PC-9 (cell line): Measurements from ENCODE around the gene ZNF512.

Source experiments
- EZH2 ChIP-seq: fragments of 200-600 bp; sonication (generic); IDR thresholded peaks from 2 replicates; pipeline ENCODE4 v1.8.0; 2017; ENCODE audit warnings: antibody characterized with exemption, low read depth
- TF ChIP-seq, protein P1 (sequence below): fragments of 200-600 bp; sonication (generic); conservative IDR thresholded peaks from 2 replicates; pipeline ENCODE4 v1.6.1; 2017; ENCODE audit warnings: mixed run types, antibody characterized with exemption, mild to moderate bottlenecking, moderate library complexity

- TF ChIP-seq EZH2 = no peak
- TF ChIP-seq, protein P1, sequence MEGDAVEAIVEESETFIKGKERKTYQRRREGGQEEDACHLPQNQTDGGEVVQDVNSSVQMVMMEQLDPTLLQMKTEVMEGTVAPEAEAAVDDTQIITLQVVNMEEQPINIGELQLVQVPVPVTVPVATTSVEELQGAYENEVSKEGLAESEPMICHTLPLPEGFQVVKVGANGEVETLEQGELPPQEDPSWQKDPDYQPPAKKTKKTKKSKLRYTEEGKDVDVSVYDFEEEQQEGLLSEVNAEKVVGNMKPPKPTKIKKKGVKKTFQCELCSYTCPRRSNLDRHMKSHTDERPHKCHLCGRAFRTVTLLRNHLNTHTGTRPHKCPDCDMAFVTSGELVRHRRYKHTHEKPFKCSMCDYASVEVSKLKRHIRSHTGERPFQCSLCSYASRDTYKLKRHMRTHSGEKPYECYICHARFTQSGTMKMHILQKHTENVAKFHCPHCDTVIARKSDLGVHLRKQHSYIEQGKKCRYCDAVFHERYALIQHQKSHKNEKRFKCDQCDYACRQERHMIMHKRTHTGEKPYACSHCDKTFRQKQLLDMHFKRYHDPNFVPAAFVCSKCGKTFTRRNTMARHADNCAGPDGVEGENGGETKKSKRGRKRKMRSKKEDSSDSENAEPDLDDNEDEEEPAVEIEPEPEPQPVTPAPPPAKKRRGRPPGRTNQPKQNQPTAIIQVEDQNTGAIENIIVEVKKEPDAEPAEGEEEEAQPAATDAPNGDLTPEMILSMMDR = no peak
These were observed 40.1 kb downstream of the ZNF512 start for GRCh38 chr2:27622921-27623384.
